Mucosa of rectum (tissue), 2 donors: ENCODE data around the gene ATXN7L3.

Source experiments
- H3K27ac ChIP-seq, 2 donors: one replicate each; pipeline ENCODE4 v1.7.0; 2013; ENCODE audit warnings: inconsistent platforms in 2 of 2, low read depth in 2 of 2, low read length in 2 of 2
- H3K27me3 ChIP-seq, 2 donors: one replicate each; pipeline ENCODE4 v1.7.0; 2013; ENCODE audit warnings: low read length in 2 of 2; ENCODE audit not compliant: control insufficient read depth in 2 of 2, insufficient read depth in 2 of 2
- H3K36me3 ChIP-seq, 2 donors: one replicate each; pipeline ENCODE4 v1.7.0; 2013; ENCODE audit warnings: low read length in 2 of 2; ENCODE audit not compliant: control insufficient read depth in 2 of 2, insufficient read depth in 2 of 2
- H3K4me1 ChIP-seq, 2 donors: one replicate each; pipeline ENCODE4 v1.7.0; 2013; ENCODE audit warnings: low read length in 2 of 2, mild to moderate bottlenecking in 1 of 2; ENCODE audit not compliant: control insufficient read depth in 2 of 2, insufficient read depth in 2 of 2
- H3K4me3 ChIP-seq, 2 donors: one replicate each; pipeline ENCODE4 v1.7.0; 2013; ENCODE audit warnings: low read length in 2 of 2
- H3K9ac ChIP-seq, 2 donors: one replicate each; pipeline ENCODE4 v1.7.0; 2013; ENCODE audit warnings: low read length in 2 of 2, low read depth in 1 of 2, mild to moderate bottlenecking in 1 of 2
- H3K9me3 ChIP-seq, 2 donors: one replicate each; pipeline ENCODE4 v1.7.0; 2013; ENCODE audit warnings: low read length in 2 of 2; ENCODE audit not compliant: control insufficient read depth in 2 of 2
- donor health status: healthy.
- donor health status: Normal muscosa, but diverticular disease.

The ATXN7L3 gene

DNA sequence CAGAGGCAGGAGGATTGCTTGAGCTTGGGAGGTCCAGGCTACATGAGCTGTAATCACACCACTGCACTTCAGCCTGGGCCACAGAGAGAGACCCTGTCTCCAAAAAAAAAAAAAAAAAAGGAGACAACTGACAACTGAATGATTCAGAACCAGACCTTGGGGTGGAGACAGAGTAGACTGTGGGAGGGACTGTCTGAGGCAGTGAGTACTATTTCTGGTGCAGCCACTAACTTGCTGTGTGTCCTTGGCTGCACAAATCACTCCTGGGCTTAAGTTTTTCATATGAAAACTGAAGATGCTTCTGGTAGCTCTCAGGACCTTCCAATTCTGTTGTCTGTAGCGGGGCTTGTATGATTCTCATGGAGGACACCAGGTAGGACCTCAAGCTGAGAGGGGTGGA is 23.4 kb downstream of the ATXN7L3 start:
- no peak overlapping the region for H3K4me3 ChIP-seq
- H3K9me3 ChIP-seq, result no peaks in the 10 kb centered on the region
- no peak overlapping the region for H3K9ac ChIP-seq
- no peak overlapping the region for H3K27ac ChIP-seq
- no peaks in the 10 kb centered on the region for H3K4me1 ChIP-seq
- peaks cover 3 to 7% of the 10 kb centered on the region in 2 donors for H3K36me3 ChIP-seq
- no peaks in the 10 kb centered on the region for H3K27me3 ChIP-seq

GRCh38 chr17:44174427-44174826 is 25.3 kb downstream of the ATXN7L3 start:
- H3K9ac ChIP-seq, result no peak overlapping the region
- H3K36me3 ChIP-seq, result peaks cover 3 to 7% of the 10 kb centered on the region in 2 donors
- no peaks in the 10 kb centered on the region for H3K27me3 ChIP-seq

DNA sequence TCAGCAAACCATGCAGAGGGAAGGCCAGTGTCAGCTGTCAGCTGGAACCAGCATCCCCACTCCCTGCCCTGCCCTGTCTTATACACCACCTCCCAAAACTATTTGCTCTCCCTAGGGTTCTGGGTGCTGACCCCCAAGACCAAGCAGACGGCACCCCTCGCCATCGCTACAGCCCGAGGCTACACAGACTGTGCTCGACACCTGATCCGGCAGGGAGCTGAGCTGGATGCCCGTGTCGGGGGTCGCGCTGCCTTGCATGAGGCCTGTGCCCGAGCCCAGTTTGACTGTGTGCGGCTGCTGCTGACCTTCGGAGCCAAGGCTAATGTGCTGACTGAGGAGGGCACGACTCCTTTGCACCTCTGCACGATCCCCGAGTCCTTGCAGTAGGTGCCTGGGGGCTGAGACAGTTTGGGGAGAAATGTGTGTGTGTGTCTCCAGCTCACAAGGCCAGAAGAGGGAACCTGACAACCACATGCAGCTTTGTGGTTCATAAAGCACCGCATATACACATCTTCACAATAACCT is 27.7 kb downstream of the ATXN7L3 start:
- Histone ChIP-seq H3K4me1 (peaks cover 0 to 4% of the 10 kb centered on the region in 2 donors), H3K36me3 (peaks cover 0 to 2% of the 10 kb centered on the region in 2 donors), H3K9ac (no peak overlapping the region), H3K9me3 (no peaks in the 10 kb centered on the region), H3K4me3 (no peak overlapping the region), H3K27me3 (no peaks in the 10 kb centered on the region), H3K27ac (no peak overlapping the region)

More at GRCh38 chr17:44174427-44174826, 25.3 kb downstream of the ATXN7L3 start:
- Histone ChIP-seq H3K27ac (no peak overlapping the region), H3K4me1 (no peaks in the 10 kb centered on the region), H3K9me3 (no peaks in the 10 kb centered on the region), H3K4me3 (no peak overlapping the region)

DNA sequence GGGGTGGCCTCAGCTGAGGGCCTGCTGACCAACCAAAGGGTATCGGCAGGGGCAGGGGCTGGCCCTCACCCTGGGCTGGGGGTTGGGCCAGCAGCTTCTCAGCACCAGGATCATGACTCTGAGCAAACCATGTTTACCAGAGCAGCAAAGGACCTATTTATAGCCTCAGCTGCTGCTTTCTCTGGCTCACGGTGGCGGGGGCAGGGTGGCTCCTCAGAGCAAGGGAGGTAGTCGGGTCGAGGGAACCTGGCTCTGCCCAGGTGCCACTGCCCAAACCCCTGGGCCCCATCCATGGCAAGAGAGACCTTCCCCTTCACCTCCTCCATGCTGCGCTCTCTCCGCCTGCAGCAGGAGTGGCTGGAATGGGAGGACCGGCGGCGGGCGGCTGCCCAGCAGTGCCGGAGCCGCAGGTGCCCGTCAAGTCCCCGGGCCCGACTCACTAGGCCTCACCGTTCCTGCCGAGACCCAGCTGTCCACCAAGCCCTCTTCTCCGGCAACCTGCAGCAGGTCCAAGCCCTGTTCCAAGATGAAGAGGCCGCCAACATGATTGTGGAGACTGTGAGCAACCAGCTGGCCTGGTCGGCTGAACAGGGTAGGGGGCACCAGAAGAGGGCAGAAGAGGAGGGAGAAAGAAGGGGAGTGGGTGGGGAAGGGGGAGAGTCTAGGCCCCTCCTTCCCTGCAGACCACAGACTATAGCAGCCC is 29.0 kb downstream of the ATXN7L3 start, which contains the start of gene ASB16:
Gene ASB16 (plus strand): TSS at position 206 of the 703 bp plus-strand sequence. CDS start 86 bp downstream, at position 292.
- H3K4me3 ChIP-seq, result peak within 1 kb of the TSS in 1 of 2 donors; percentile 31
- H3K4me1 ChIP-seq, result peaks cover 0 to 4% of the 10 kb centered on the region in 2 donors
- H3K9me3 ChIP-seq, result no peaks in the 10 kb centered on the region
- H3K27ac ChIP-seq, result no peak within 1 kb of the TSS
- no peaks in the 10 kb centered on the region for H3K36me3 ChIP-seq
- H3K27me3 ChIP-seq, result no peaks in the 10 kb centered on the region
- H3K9ac ChIP-seq, result no peak within 1 kb of the TSS

DNA sequence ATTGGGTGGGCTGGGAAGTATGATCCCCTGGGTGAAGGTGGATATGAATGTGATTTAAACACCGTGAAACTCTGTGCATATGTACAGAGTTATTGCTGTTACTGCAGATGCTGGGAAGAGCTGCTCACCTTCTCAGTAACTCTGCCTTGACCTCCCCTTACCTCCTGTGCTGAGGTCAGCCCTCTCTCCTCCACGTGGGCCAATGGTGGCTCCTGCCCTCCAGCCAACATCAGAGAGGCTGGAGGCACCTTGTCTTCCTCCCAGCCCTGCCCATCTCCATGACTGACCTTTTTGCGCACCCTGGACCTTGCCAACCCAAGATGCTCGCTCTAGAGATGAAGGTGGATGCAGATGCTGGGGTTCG is 29.6 kb downstream of the ATXN7L3 start:
- Histone ChIP-seq H3K9me3 (no peaks in the 10 kb centered on the region), H3K9ac (no peak overlapping the region), H3K27me3 (no peaks in the 10 kb centered on the region), H3K27ac (no peak overlapping the region), H3K36me3 (no peaks in the 10 kb centered on the region), H3K4me1 (peaks cover 0 to 4% of the 10 kb centered on the region in 2 donors), H3K4me3 (no peak overlapping the region)

DNA sequence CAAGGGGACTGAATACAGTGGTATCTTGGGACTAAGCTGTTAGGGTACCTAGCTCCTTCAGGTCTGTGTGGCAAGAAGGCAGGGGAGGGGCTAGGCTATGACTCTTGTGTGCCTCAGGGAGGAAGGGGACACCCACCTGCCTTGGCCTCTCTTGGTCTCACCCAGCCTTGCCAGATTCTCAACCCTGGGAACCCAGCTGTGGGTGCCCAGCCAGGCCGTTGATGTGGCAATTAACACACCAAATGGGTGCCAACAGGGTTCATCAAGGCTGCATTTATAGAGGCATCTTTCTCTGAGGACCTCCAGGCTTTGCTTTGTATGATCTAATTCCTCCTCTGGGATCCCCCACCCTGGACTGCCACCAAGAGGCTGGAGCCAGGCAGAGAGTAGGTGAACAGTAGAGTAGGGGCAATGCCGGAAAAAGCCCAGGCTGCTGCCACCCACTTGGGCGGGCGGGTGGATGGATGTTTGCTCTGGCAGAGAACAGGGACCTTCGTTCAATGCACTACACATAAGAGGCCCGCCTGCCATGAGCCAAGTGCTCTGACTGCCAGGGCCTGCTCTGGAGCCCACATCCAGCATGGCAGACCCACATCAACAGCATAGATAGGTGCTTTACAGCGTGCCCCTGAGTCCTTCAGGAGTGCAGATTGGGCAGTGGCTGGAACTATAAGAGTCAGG is 32.4 kb downstream of the ATXN7L3 start:
- H3K9me3 ChIP-seq, result no peaks in the 10 kb centered on the region
- H3K9ac ChIP-seq, result no peak overlapping the region
- H3K27ac ChIP-seq, result no peak overlapping the region

DNA sequence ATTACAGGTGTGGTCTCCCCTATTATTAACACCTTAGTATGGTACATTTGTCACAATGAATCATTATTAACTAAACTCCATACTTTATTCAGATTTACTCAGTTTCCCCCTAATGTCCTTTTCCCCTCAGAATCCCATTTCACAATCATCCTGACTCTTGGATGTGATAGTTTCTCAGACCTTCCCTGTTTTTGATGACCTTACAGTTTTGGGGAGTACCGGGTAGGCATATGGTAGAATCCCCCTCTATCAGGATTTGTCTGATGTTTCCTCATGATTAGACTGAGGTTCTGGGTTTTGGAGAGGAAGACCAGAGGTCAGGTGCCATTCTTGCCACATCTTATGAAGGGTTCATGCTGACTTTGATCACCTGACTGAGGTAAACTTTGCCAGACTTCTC is 35.2 kb downstream of the ATXN7L3 start:
- Histone ChIP-seq H3K36me3 (no peaks in the 10 kb centered on the region), H3K9ac (no peak overlapping the region), H3K9me3 (no peaks in the 10 kb centered on the region), H3K4me1 (peaks cover 0 to 4% of the 10 kb centered on the region in 2 donors), H3K4me3 (no peak overlapping the region), H3K27me3 (no peaks in the 10 kb centered on the region), H3K27ac (no peak overlapping the region)

More for the DNA sequence above, 32.4 kb downstream of the ATXN7L3 start:
- Histone ChIP-seq H3K36me3 (no peaks in the 10 kb centered on the region), H3K4me1 (peaks cover 0 to 4% of the 10 kb centered on the region in 2 donors), H3K27me3 (no peaks in the 10 kb centered on the region), H3K4me3 (no peak overlapping the region)

DNA sequence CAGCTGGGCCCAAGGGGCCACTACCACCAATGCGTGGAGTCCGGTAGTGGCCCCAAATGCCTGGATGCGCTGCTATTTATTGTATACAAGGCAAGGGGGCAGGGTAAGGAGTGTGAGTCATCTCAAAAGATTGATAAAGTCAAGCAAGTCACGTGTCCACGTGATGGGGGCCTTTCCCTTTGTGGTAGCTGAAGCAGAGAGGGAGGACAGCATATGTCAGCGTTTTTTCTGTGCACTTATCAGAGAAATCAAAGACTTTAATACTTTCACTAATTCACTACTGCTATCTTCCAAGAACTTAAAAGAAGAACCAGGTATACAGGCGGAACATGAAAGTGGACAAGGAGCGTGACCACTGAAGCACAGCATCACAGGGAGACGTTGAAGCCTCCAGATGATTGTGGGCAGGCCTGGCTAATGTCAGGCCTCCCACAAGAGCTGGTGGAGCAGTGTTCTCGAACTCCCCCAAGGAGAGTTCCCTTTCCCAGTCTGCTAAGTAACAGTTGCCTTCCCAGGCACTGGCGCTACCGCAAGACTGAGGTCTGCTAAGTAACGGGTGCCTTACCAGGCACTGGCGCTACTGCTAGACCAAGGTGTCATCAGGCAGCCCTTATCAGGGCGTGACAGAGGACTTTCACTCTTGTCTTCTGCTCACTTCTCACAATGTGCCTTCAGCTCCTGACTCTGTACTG is 40.0 kb downstream of the ATXN7L3 start:
- Histone ChIP-seq H3K4me1 (no peaks in the 10 kb centered on the region), H3K27ac (no peak overlapping the region), H3K36me3 (peaks cover 0 to 2% of the 10 kb centered on the region in 2 donors), H3K9ac (no peak overlapping the region), H3K27me3 (no peaks in the 10 kb centered on the region), H3K9me3 (no peaks in the 10 kb centered on the region), H3K4me3 (no peak overlapping the region)

DNA sequence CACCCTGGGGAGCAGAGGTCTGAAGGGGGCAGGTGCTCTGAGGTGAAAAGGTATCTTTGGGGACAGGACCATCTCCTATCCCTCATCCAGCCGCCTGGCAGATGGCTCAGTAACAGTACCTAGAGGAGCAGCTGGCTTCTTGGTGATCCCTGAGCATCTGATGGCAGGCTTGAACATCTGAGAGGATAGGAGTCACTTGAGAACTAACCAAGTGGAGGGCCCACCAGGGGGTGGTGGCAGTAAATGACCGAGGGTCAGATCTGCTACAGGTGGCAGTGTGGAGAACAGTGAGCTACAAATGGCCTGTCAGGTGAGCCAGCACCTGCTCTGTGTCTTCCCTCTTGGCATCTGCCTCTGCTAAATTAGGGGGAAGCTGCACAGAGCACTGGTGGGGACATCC is 44.2 kb downstream of the ATXN7L3 start:
- no peaks in the 10 kb centered on the region for H3K9me3 ChIP-seq
- H3K4me3 ChIP-seq, result no peak overlapping the region
- no peaks in the 10 kb centered on the region for H3K27me3 ChIP-seq
- no peak overlapping the region for H3K27ac ChIP-seq
- H3K4me1 ChIP-seq, result no peaks in the 10 kb centered on the region
- peaks cover 0 to 2% of the 10 kb centered on the region in 2 donors for H3K36me3 ChIP-seq
- H3K9ac ChIP-seq, result no peak overlapping the region

GRCh38 chr17:44152875-44153274 is 46.8 kb downstream of the ATXN7L3 start:
- Histone ChIP-seq H3K4me1 (no peaks in the 10 kb centered on the region), H3K36me3 (peaks cover 0 to 3% of the 10 kb centered on the region in 2 donors), H3K27me3 (no peaks in the 10 kb centered on the region), H3K9ac (no peak overlapping the region), H3K27ac (no peak overlapping the region), H3K4me3 (no peak overlapping the region), H3K9me3 (no peaks in the 10 kb centered on the region)
